A673 (cell line): ENCODE results near the gene SKA1.

Source experiments
- EZH2 ChIP-seq: fragments of 200-600 bp; sonication (generic); IDR thresholded peaks from 2 replicates; pipeline ENCODE4 v1.6.1; 2017; ENCODE audit warnings: borderline replicate concordance, low read depth, mild to moderate bottlenecking, mixed read lengths, antibody characterized with exemption, low read length; ENCODE audit not compliant: poor library complexity, severe bottlenecking
- TF ChIP-seq, protein P1 (sequence below): fragments of 300-800, 200-600 bp; sonication (generic); conservative IDR thresholded peaks from 2 replicates; pipeline ENCODE4 v1.5.1; 2017; ENCODE audit warnings: low read depth, mild to moderate bottlenecking, antibody characterized with exemption, low read length, moderate library complexity, mixed read lengths

- TF ChIP-seq, protein P1, sequence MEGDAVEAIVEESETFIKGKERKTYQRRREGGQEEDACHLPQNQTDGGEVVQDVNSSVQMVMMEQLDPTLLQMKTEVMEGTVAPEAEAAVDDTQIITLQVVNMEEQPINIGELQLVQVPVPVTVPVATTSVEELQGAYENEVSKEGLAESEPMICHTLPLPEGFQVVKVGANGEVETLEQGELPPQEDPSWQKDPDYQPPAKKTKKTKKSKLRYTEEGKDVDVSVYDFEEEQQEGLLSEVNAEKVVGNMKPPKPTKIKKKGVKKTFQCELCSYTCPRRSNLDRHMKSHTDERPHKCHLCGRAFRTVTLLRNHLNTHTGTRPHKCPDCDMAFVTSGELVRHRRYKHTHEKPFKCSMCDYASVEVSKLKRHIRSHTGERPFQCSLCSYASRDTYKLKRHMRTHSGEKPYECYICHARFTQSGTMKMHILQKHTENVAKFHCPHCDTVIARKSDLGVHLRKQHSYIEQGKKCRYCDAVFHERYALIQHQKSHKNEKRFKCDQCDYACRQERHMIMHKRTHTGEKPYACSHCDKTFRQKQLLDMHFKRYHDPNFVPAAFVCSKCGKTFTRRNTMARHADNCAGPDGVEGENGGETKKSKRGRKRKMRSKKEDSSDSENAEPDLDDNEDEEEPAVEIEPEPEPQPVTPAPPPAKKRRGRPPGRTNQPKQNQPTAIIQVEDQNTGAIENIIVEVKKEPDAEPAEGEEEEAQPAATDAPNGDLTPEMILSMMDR = no peak
- TF ChIP-seq EZH2 = no peak
Measured at GRCh38 chr18:50331691-50332090, 43.2 kb upstream of the SKA1 start.
